ENCODE results near the gene MRAP2. TPM values are rescaled to one million over a fixed set of nuclear protein-coding genes. Genes with fewer than 3 reads are reported as not detected.

The MRAP2 gene
- total and polyA plus RNA-seq, 8 donors, result 0.76 to 10.9 (median 5.8) TPM

GRCh38 chr6:84072442-84072997 is 38.9 kb downstream of the MRAP2 start:
- intact Hi-C loops (cut with DNase I), result no loop called here
- no peak for DNase-seq
- no peaks in the 10 kb centered on the region for H3K27me3 ChIP-seq
- H3K4me3 ChIP-seq, result no peak overlapping the region
- peaks cover 0 to 2% of the 10 kb centered on the region in 2 donors for H3K9me3 ChIP-seq
- H3K36me3 ChIP-seq, result no peaks in the 10 kb centered on the region
- no peak for TF ChIP-seq CTCF (IDR thresholded peaks at IDR 0.05)
- no peak for ATAC-seq
- no peaks in the 10 kb centered on the region for H3K4me1 ChIP-seq
- H3K27ac ChIP-seq, result no peak overlapping the region

- Histone ChIP-seq H3K9me3 (peaks cover 0 to 2% of the 10 kb centered on the region in 2 donors), H3K4me3 (no peak overlapping the region), H3K27ac (no peak overlapping the region), H3K4me1 (no peaks in the 10 kb centered on the region), H3K36me3 (no peaks in the 10 kb centered on the region), H3K27me3 (no peaks in the 10 kb centered on the region)
- no peak for TF ChIP-seq CTCF (IDR thresholded peaks at IDR 0.05)
- intact Hi-C loops (cut with DNase I), result no loop called here
- ATAC-seq (no peak), DNase-seq (peak in 1 of 4 donors; percentile 12)
Observed at GRCh38 chr6:84074988-84075781, 41.6 kb downstream of the MRAP2 start.

- Histone ChIP-seq H3K4me3 (no peak overlapping the region), H3K27me3 (no peaks in the 10 kb centered on the region), H3K36me3 (no peaks in the 10 kb centered on the region), H3K9me3 (peaks cover 0 to 2% of the 10 kb centered on the region in 2 donors), H3K27ac (no peak overlapping the region), H3K4me1 (no peaks in the 10 kb centered on the region)
- intact Hi-C loops (cut with DNase I), result no loop called here
- ATAC-seq (no peak), DNase-seq (no peak)
- TF ChIP-seq CTCF (IDR thresholded peaks at IDR 0.05), result no peak
Observed at GRCh38 chr6:84077645-84078044, 44.1 kb downstream of the MRAP2 start.

GRCh38 chr6:84078335-84078734 is 44.8 kb downstream of the MRAP2 start:
- no peaks in the 10 kb centered on the region for H3K4me1 ChIP-seq
- DNase-seq (no peak), ATAC-seq (no peak)
- H3K27ac ChIP-seq, result no peak overlapping the region
- H3K36me3 ChIP-seq, result no peaks in the 10 kb centered on the region
- no peaks in the 10 kb centered on the region for H3K27me3 ChIP-seq
- intact Hi-C loops (cut with DNase I), result no loop called here
- no peaks in the 10 kb centered on the region for H3K9me3 ChIP-seq
- no peak overlapping the region for H3K4me3 ChIP-seq
- no peak for TF ChIP-seq CTCF (IDR thresholded peaks at IDR 0.05)

- Histone ChIP-seq H3K9me3 (no peaks in the 10 kb centered on the region), H3K36me3 (no peaks in the 10 kb centered on the region), H3K27me3 (no peaks in the 10 kb centered on the region), H3K4me3 (no peak overlapping the region), H3K27ac (no peak overlapping the region), H3K4me1 (no peaks in the 10 kb centered on the region)
- no peak for TF ChIP-seq CTCF (IDR thresholded peaks at IDR 0.05)
- no peak for DNase-seq
- intact Hi-C loops (cut with DNase I), result no loop called here
- ATAC-seq, result no peak
Observed at GRCh38 chr6:84081222-84081621, 47.6 kb downstream of the MRAP2 start.
